Natural killer cell (primary cell): ENCODE measurements around the gene ELFN1. TPM values are rescaled to one million over a fixed set of nuclear protein-coding genes. Genes with fewer than 3 reads are reported as not detected.

Experiments used
- ATAC-seq, 3 donors: fragments of 150-1000 bp in 2 of 3; fragments of 200-7000 bp in 1 of 3; cut with Tn5 transposase; 1 replicate in 1 of 3; 2 replicates in 2 of 3; pipeline ENCODE4 v1.10.0; 2021; ENCODE audit warnings: mild to moderate bottlenecking in 2 of 3, moderate library complexity in 2 of 3
- DNase-seq, 2 donors: peaks; one replicate each; pipeline versions ENCODE4 v3.0.0 to v3.0.0-alpha.2; 2013 to 2021; ENCODE audit warnings: mixed read lengths in 1 of 2
- H3K27ac ChIP-seq: one replicate; pipeline ENCODE4 v1.5.1; 2013; ENCODE audit warnings: mild to moderate bottlenecking, low read length
- H3K27me3 ChIP-seq: one replicate; pipeline ENCODE4 v1.6.1; 2013; ENCODE audit warnings: low read length; ENCODE audit not compliant: control insufficient read depth, insufficient read depth
- H3K36me3 ChIP-seq: one replicate; pipeline ENCODE4 v1.6.1; 2013; ENCODE audit warnings: low read length; ENCODE audit not compliant: control insufficient read depth, insufficient read depth
- H3K4me1 ChIP-seq: one replicate; pipeline ENCODE4 v1.6.1; 2013; ENCODE audit warnings: low read length; ENCODE audit not compliant: control insufficient read depth, insufficient read depth
- H3K4me3 ChIP-seq: one replicate; pipeline ENCODE4 v1.5.1; 2013; ENCODE audit warnings: low read length
- H3K9me3 ChIP-seq: one replicate; pipeline ENCODE4 v1.6.1; 2013; ENCODE audit warnings: low read length; ENCODE audit not compliant: control insufficient read depth, insufficient read depth
- H3K27ac Mint-ChIP-seq, 2 donors: one replicate each; pipeline ENCODE4 v1.8.0; 2022; ENCODE audit warnings: mild to moderate bottlenecking in 2 of 2, mixed read lengths in 2 of 2, moderate library complexity in 1 of 2
- H3K27me3 Mint-ChIP-seq, 2 donors: one replicate each; pipeline ENCODE4 v1.8.0; 2022; ENCODE audit warnings: low read depth in 2 of 2, mixed read lengths in 2 of 2
- H3K36me3 Mint-ChIP-seq: one replicate; pipeline ENCODE4 v1.8.0; 2022; ENCODE audit warnings: mixed read lengths
- H3K4me1 Mint-ChIP-seq, 2 donors: one replicate each; pipeline ENCODE4 v1.8.0; 2022; ENCODE audit warnings: mixed read lengths in 2 of 2
- H3K4me3 Mint-ChIP-seq: one replicate; pipeline ENCODE4 v1.8.0; 2022; ENCODE audit warnings: mild to moderate bottlenecking, moderate library complexity, mixed read lengths
- H3K9me3 Mint-ChIP-seq, 2 donors: one replicate each; pipeline ENCODE4 v1.8.0; 2022; ENCODE audit warnings: mixed read lengths in 2 of 2
- CTCF ChIP-seq: fragments of 200-600 bp; IDR thresholded peaks from one replicate; pipeline ENCODE4 v1.8.0; 2022; ENCODE audit warnings: antibody characterized with exemption
- WGBS: methylation state at CpG from one replicate; pipeline ENCODE4 v1.1.7; 2013; ENCODE audit warnings: missing lambda C conversion rate; ENCODE audit not compliant: insufficient coverage; 5-methylcytosine and 5-hydroxymethylcytosine counted together
- intact Hi-C: fragments of 100-400 bp; cut with micrococcal nuclease; formaldehyde crosslinking; loops from one replicate; pipeline ENCODE4 v1.14.2; 2022
- total RNA-seq, 4 donors: library from RNA; stranded (reverse); fragments of 120-200 nt in 1 of 4; gene quantifications; one replicate each; pipeline versions ENCODE4 v1.2.3 to v1.2.4, GENCODE V29; 2013 to 2022

Gene ELFN1
- total RNA-seq, 3 donors from 2014 or later (not counting 1 experiment from before 2014, with no cell fraction given): 0.30 to 0.45 TPM; not detected in 1

DNA sequence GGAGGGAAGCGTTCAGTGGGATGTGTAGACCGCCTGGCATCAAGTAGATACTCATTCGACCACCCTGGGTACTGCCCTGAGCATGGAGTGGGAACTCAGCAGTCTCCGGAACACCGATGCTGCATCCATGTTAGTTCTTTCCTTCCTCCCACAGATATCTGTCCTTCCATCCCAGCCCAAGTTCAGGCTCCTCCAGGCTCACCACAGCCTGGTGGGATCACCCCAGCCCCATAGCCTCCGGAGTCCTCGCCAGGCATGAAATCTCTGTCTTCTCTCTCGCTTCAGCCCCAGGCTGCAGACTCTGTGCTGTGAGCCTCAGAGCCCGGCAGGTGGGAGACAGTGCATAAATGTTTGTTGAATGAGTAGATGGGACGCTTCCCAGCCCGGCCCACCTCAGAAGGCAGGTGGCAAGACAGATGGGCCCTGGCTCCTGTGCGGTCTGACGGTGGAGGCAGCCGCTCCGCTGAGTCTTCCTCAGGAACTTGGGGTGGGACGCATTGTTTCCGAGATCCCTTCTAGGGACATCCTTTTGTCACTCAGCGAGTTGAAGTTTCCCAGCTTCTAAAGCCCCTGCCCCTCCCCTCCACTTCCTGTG is 42.9 kb downstream of the ELFN1 start:
- intact Hi-C loops: no loop called here
- H3K27ac ChIP-seq: no peak overlapping the region
- Mint-ChIP-seq H3K9me3 (no peaks in the 10 kb centered on the region), H3K4me1 (no peaks in the 10 kb centered on the region), H3K27me3 (peaks cover 0 to 19% of the 10 kb centered on the region in 2 donors), H3K27ac (no peak overlapping the region), H3K36me3 (no peaks in the 10 kb centered on the region), H3K4me3 (no peak overlapping the region)
- H3K4me1 ChIP-seq: no peaks in the 10 kb centered on the region
- H3K36me3 ChIP-seq: no peaks in the 10 kb centered on the region
- no peak overlapping the region for H3K4me3 ChIP-seq
- H3K9me3 ChIP-seq: peaks cover 18% of the 10 kb centered on the region
- no peak for ATAC-seq
- no peak for TF ChIP-seq CTCF
- DNase-seq: no peak
- no peaks in the 10 kb centered on the region for H3K27me3 ChIP-seq
- 80% methylated on average over 18 of the region's 18 CpGs for WGBS

- Histone ChIP-seq H3K9me3 (peaks cover 18% of the 10 kb centered on the region), H3K36me3 (no peaks in the 10 kb centered on the region), H3K27ac (no peak overlapping the region), H3K4me3 (no peak overlapping the region), H3K4me1 (no peaks in the 10 kb centered on the region), H3K27me3 (no peaks in the 10 kb centered on the region)
- no peak for TF ChIP-seq CTCF
- intact Hi-C loops: no loop called here
- H3K27me3 Mint-ChIP-seq: peaks cover 0 to 20% of the 10 kb centered on the region in 2 donors
- DNase-seq (no peak), ATAC-seq (no peak)
- no peak overlapping the region for H3K4me3 Mint-ChIP-seq
- H3K4me1 Mint-ChIP-seq: no peaks in the 10 kb centered on the region
- no peaks in the 10 kb centered on the region for H3K9me3 Mint-ChIP-seq
- no peak overlapping the region for H3K27ac Mint-ChIP-seq
- no peaks in the 10 kb centered on the region for H3K36me3 Mint-ChIP-seq
- 81% methylated on average over 32 of the region's 33 CpGs for WGBS
Observed at GRCh38 chr7:1713502-1714484, 43.7 kb downstream of the ELFN1 start.

GRCh38 chr7:1714583-1715330 is 44.7 kb downstream of the ELFN1 start:
- WGBS: 89% methylated on average over 11 of the region's 11 CpGs
- H3K4me1 ChIP-seq: no peaks in the 10 kb centered on the region
- no peak overlapping the region for H3K4me3 Mint-ChIP-seq
- DNase-seq (no peak), ATAC-seq (no peak)
- no peak overlapping the region for H3K27ac Mint-ChIP-seq
- no peaks in the 10 kb centered on the region for H3K27me3 ChIP-seq
- H3K9me3 ChIP-seq: peaks cover 9% of the 10 kb centered on the region
- H3K27ac ChIP-seq: no peak overlapping the region
- no peaks in the 10 kb centered on the region for H3K9me3 Mint-ChIP-seq
- H3K4me1 Mint-ChIP-seq: no peaks in the 10 kb centered on the region
- TF ChIP-seq CTCF: no peak
- H3K36me3 Mint-ChIP-seq: no peaks in the 10 kb centered on the region
- intact Hi-C loops: no loop called here
- H3K4me3 ChIP-seq: no peak overlapping the region
- H3K27me3 Mint-ChIP-seq: peaks cover 0 to 20% of the 10 kb centered on the region in 2 donors
- H3K36me3 ChIP-seq: no peaks in the 10 kb centered on the region
